H9 (cell line): ENCODE data around the gene MYL3. TPM values are rescaled to one million over a fixed set of nuclear protein-coding genes. Genes with fewer than 3 reads are reported as not detected.

Experiments used
- DNase-seq: peaks from one replicate; pipeline ENCODE4 v3.0.0-alpha.2; 2017
- H2AFZ ChIP-seq: one replicate; pipeline ENCODE4 v1.6.1; 2013; ENCODE audit warnings: mild to moderate bottlenecking, low read length, control low read depth, moderate library complexity
- H2AK5ac ChIP-seq: 2 replicates; pipeline ENCODE4 v1.6.1; 2013; ENCODE audit warnings: low read length, control low read depth, mixed read lengths; ENCODE audit not compliant: insufficient read length
- H2BK120ac ChIP-seq: one replicate; pipeline ENCODE4 v1.6.1; 2013; ENCODE audit warnings: low read depth, mild to moderate bottlenecking, low read length, control low read depth, inconsistent platforms; ENCODE audit not compliant: poor library complexity, severe bottlenecking
- H2BK12ac ChIP-seq: 2 replicates; pipeline ENCODE4 v1.6.1; 2013; ENCODE audit warnings: low read length, control low read depth, mixed read lengths, low read depth; ENCODE audit not compliant: insufficient read length
- H2BK15ac ChIP-seq: 2 replicates; pipeline ENCODE4 v1.6.1; 2013; ENCODE audit warnings: low read depth, low read length, control low read depth
- H2BK20ac ChIP-seq: one replicate; pipeline ENCODE4 v1.6.1; 2013; ENCODE audit warnings: low read depth, mild to moderate bottlenecking, low read length, control low read depth, inconsistent platforms; ENCODE audit not compliant: poor library complexity, severe bottlenecking
- H2BK5ac ChIP-seq: 2 replicates; pipeline ENCODE4 v1.6.1; 2013; ENCODE audit warnings: low read length, control low read depth, mixed read lengths; ENCODE audit not compliant: insufficient read length
- H3K14ac ChIP-seq: 2 replicates; pipeline ENCODE4 v1.6.1; 2013; ENCODE audit warnings: low read length, control low read depth; ENCODE audit not compliant: insufficient read depth
- H3K18ac ChIP-seq: 2 replicates; pipeline ENCODE4 v1.6.1; 2013; ENCODE audit warnings: low read depth, mild to moderate bottlenecking, mixed read lengths, low read length, control low read depth; ENCODE audit not compliant: insufficient read length
- H3K23ac ChIP-seq: 2 replicates; pipeline ENCODE4 v1.6.1; 2013; ENCODE audit warnings: low read length, control low read depth, mixed read lengths, low read depth; ENCODE audit not compliant: insufficient read length
- H3K23me2 ChIP-seq: 2 replicates; pipeline ENCODE4 v1.6.1; 2013; ENCODE audit warnings: low read depth, mild to moderate bottlenecking, mixed read lengths, low read length, control low read depth; ENCODE audit not compliant: insufficient read length, poor library complexity, severe bottlenecking
- H3K27ac ChIP-seq: 2 replicates; pipeline ENCODE4 v1.5.1; 2013; ENCODE audit warnings: low read length, control low read depth, mixed read lengths, low read depth; ENCODE audit not compliant: insufficient read length
- H3K27me3 ChIP-seq: 2 replicates; pipeline ENCODE4 v1.6.1; 2013; ENCODE audit warnings: low read length, control low read depth, inconsistent platforms; ENCODE audit not compliant: insufficient read depth
- H3K4ac ChIP-seq: 2 replicates; pipeline ENCODE4 v1.6.1; 2013; ENCODE audit warnings: low read depth, mild to moderate bottlenecking, control low read depth, inconsistent platforms, low read length, moderate library complexity
- H3K4me1 ChIP-seq: 2 replicates; pipeline ENCODE4 v1.6.1; 2013; ENCODE audit warnings: low read length, control low read depth, inconsistent platforms; ENCODE audit not compliant: insufficient read depth
- H3K4me2 ChIP-seq: 2 replicates; pipeline ENCODE4 v1.6.1; 2013; ENCODE audit warnings: low read length, control low read depth, mixed read lengths; ENCODE audit not compliant: insufficient read length, insufficient read depth
- H3K56ac ChIP-seq: 2 replicates; pipeline ENCODE4 v1.6.1; 2013; ENCODE audit warnings: low read depth, mild to moderate bottlenecking, mixed read lengths, low read length, control low read depth; ENCODE audit not compliant: insufficient read length
- H3K79me1 ChIP-seq: 2 replicates; pipeline ENCODE4 v1.6.1; 2013; ENCODE audit warnings: low read depth, mild to moderate bottlenecking, moderate library complexity, low read length, control low read depth, inconsistent platforms; ENCODE audit not compliant: insufficient read depth, poor library complexity, severe bottlenecking
- H3K79me2 ChIP-seq: 2 replicates; pipeline ENCODE4 v1.6.1; 2013; ENCODE audit warnings: low read length, control low read depth, inconsistent platforms; ENCODE audit not compliant: insufficient read depth
- H3K9ac ChIP-seq: 2 replicates; pipeline ENCODE4 v1.6.1; 2013; ENCODE audit warnings: low read length, control low read depth, mixed read lengths; ENCODE audit not compliant: insufficient read length; ENCODE audit errors: extremely low read depth
- H3K9me3 ChIP-seq: one replicate; pipeline ENCODE4 v1.6.1; 2013; ENCODE audit warnings: low read depth, low read length, inconsistent platforms; ENCODE audit not compliant: control insufficient read depth
- H3T11ph ChIP-seq: one replicate; pipeline ENCODE4 v1.6.1; 2013; ENCODE audit warnings: mild to moderate bottlenecking, low read length, control low read depth, inconsistent platforms
- H4K20me1 ChIP-seq: one replicate; pipeline ENCODE4 v1.6.1; 2013; ENCODE audit not compliant: control insufficient read depth, insufficient read length, insufficient read depth
- H4K5ac ChIP-seq: 2 replicates; pipeline ENCODE4 v1.6.1; 2013; ENCODE audit warnings: low read depth, mild to moderate bottlenecking, mixed read lengths, low read length, control low read depth; ENCODE audit not compliant: insufficient read length
- H4K8ac ChIP-seq: replicated peaks from 2 replicates; pipeline ENCODE4 v1.6.1; 2013; ENCODE audit warnings: low read length, control low read depth, mixed read lengths, low read depth; ENCODE audit not compliant: insufficient read length
- H4K91ac ChIP-seq: 2 replicates; pipeline ENCODE4 v1.6.1; 2013; ENCODE audit warnings: low read depth, mild to moderate bottlenecking, moderate library complexity, mixed read lengths, low read length, control low read depth; ENCODE audit not compliant: insufficient read length
- H3K27ac Mint-ChIP-seq, 3 experiments: 2 replicates in 2 of 3; 3 replicates in 1 of 3; pipeline ENCODE4 v1.8.0; 2020 to 2021; ENCODE audit warnings: mixed read lengths in 3 of 3, mild to moderate bottlenecking in 1 of 3, moderate library complexity in 1 of 3
- H3K27me3 Mint-ChIP-seq: 2 replicates; pipeline ENCODE4 v1.8.0; 2021; ENCODE audit warnings: low read depth, mild to moderate bottlenecking, moderate library complexity, mixed read lengths
- H3K36me3 Mint-ChIP-seq, 3 experiments: 2 replicates in 2 of 3; 3 replicates in 1 of 3; pipeline ENCODE4 v1.8.0; 2020 to 2021; ENCODE audit warnings: low read depth in 3 of 3, mixed read lengths in 3 of 3; ENCODE audit not compliant: insufficient read depth in 1 of 3
- H3K4me1 Mint-ChIP-seq, 2 experiments: 2 replicates each; pipeline ENCODE4 v1.8.0; 2020; ENCODE audit warnings: mixed read lengths in 2 of 2
- H3K4me3 Mint-ChIP-seq, 2 experiments: 2 replicates in 1 of 2; 3 replicates in 1 of 2; pipeline ENCODE4 v1.8.0; 2020 to 2021; ENCODE audit warnings: mild to moderate bottlenecking in 2 of 2, mixed read lengths in 2 of 2, moderate library complexity in 1 of 2
- H3K9me3 Mint-ChIP-seq, 2 experiments: 2 replicates in 1 of 2; 3 replicates in 1 of 2; pipeline ENCODE4 v1.8.0; 2020; ENCODE audit warnings: mild to moderate bottlenecking in 2 of 2, mixed read lengths in 2 of 2, moderate library complexity in 1 of 2
- WGBS: extraction: QIAGEN DNeasy Blood & Tissue Kit; methylation state at CpG from one replicate; pipeline ENCODE4 v1.1.7; 2013; ENCODE audit warnings: missing lambda C conversion rate, low lambda C conversion rate, mixed read lengths; ENCODE audit not compliant: insufficient read length; ENCODE audit errors: extremely low coverage; 5-methylcytosine and 5-hydroxymethylcytosine counted together
- total RNA-seq: library from RNA; stranded (reverse); gene quantifications from 2 replicates; pipeline ENCODE4 v1.2.1, GENCODE V29; 2021
- TF ChIP-seq, protein P1 (sequence below): fragments of 200-600 bp; sonication (generic); conservative IDR thresholded peaks from 3 replicates; pipeline ENCODE4 v1.8.0; 2021; ENCODE audit warnings: antibody characterized with exemption, mild to moderate bottlenecking

MYL3 gene
- total RNA-seq, 1 experiment from 2014 or later, result 0.24 TPM

DNA sequence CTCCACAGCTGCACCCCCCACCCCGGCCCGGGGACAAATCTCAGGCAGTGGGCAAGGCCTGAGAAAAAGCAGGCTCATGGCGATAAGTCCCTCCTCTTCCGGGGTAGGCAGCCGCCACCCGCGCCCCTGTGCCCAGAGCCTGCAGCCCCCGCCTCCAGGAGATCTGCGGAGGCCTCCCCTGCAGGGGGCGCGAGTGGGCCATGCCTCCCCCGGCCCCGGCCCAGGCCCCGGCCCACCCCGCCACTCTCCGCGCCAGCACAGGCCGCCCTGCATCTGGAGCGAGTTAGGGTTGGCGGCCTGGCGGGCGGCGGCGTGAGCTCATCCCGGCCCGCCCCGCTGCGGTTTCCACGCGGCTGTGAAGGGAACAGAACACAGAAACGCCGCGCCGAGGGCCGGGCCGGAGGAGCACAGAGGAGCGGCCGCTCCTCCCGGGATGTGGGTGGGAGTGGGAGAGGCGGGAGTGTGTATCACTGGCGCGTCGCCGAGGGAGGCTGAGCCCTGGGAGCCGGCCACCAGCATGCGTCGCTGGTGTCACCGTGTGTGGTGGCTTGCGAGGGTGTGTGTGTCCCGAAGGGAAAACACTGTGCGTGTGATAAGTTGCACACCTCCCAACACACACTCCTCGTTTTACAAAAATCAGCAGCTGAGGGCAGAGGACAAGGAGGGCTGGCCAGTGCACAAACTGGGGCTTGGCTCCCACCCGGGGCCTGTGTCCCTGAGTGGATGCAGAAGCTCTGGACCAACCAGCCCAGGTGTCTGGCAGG, 17.2 kb downstream of the MYL3 start:
- DNase-seq, result peak; percentile 87
- Mint-ChIP-seq H3K36me3 (peaks cover under 1 to 8% (median 1%) of the 10 kb centered on the region in 3 experiments; a peak in 4 of 7 replicates), H3K27me3 (peaks cover 11% of the 10 kb centered on the region), H3K27ac (no peak overlapping the region), H3K9me3 (peaks cover 14 to 15% of the 10 kb centered on the region in 2 experiments), H3K4me3 (0 out of 5 replicates have a peak overlapping the region, but pooled peaks of 1 of the 2 experiments have one; percentile 42), H3K4me1 (peaks cover 14 to 24% of the 10 kb centered on the region in 2 experiments)
- TF ChIP-seq, protein P1, sequence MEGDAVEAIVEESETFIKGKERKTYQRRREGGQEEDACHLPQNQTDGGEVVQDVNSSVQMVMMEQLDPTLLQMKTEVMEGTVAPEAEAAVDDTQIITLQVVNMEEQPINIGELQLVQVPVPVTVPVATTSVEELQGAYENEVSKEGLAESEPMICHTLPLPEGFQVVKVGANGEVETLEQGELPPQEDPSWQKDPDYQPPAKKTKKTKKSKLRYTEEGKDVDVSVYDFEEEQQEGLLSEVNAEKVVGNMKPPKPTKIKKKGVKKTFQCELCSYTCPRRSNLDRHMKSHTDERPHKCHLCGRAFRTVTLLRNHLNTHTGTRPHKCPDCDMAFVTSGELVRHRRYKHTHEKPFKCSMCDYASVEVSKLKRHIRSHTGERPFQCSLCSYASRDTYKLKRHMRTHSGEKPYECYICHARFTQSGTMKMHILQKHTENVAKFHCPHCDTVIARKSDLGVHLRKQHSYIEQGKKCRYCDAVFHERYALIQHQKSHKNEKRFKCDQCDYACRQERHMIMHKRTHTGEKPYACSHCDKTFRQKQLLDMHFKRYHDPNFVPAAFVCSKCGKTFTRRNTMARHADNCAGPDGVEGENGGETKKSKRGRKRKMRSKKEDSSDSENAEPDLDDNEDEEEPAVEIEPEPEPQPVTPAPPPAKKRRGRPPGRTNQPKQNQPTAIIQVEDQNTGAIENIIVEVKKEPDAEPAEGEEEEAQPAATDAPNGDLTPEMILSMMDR, result peak; percentile 76
- H4K5ac ChIP-seq, result no peak overlapping the region
- no peaks in the 10 kb centered on the region for H3K27me3 ChIP-seq
- H3K56ac ChIP-seq, result no peak overlapping the region
- no peak overlapping the region for H2BK15ac ChIP-seq
- no peak overlapping the region for H3K27ac ChIP-seq
- H3K9me3 ChIP-seq, result no peaks in the 10 kb centered on the region
- no peak overlapping the region for H4K91ac ChIP-seq
- H3K79me2 ChIP-seq, result no peaks in the 10 kb centered on the region
- H3K23ac ChIP-seq, result no peak overlapping the region
- H3K14ac ChIP-seq, result peak overlapping the region; percentile 33
- H4K8ac ChIP-seq, result no peak overlapping the region
- WGBS, result no CpG with 5 or more reads among the region's 53 CpGs
- 0 out of 2 replicates have a peak, but pooled peaks cover 2% of the 10 kb centered on the region for H3K4me1 ChIP-seq
- peak overlapping the region; percentile 1 for H3K4me2 ChIP-seq
- no peak overlapping the region for H3T11ph ChIP-seq
- no peak overlapping the region for H2AFZ ChIP-seq
- no peak overlapping the region for H2BK20ac ChIP-seq
- no peak overlapping the region for H3K9ac ChIP-seq
- no peak overlapping the region for H2BK120ac ChIP-seq
- H2BK5ac ChIP-seq, result no peak overlapping the region
- no peak overlapping the region for H3K4ac ChIP-seq
- H4K20me1 ChIP-seq, result no peaks in the 10 kb centered on the region
- H3K79me1 ChIP-seq, result no peaks in the 10 kb centered on the region
- H2AK5ac ChIP-seq, result no peak overlapping the region
- peaks cover 6% of the 10 kb centered on the region for H3K23me2 ChIP-seq
- H2BK12ac ChIP-seq, result no peak overlapping the region
- no peak overlapping the region for H3K18ac ChIP-seq
